HG03095 (cell line): ENCODE results near the gene ZFHX3.

Experiments
- ATAC-seq: cut with Tn5 transposase; IDR thresholded peaks from one replicate; pipeline ENCODE4 v1.9.1; 2021; ENCODE audit warnings: moderate library complexity; ENCODE audit not compliant: unreplicated experiment

Gene ZFHX3

GRCh38 chr16:73041676-73042075 lies 6.3 kb downstream of the ZFHX3 start:
- ATAC-seq: no peak

- ATAC-seq: no peak
These were observed 7.1 kb downstream of the ZFHX3 start for GRCh38 chr16:73040735-73041402.

GRCh38 chr16:73040136-73040535 lies 7.8 kb downstream of the ZFHX3 start:
- no peak for ATAC-seq

GRCh38 chr16:73037845-73038570 lies 9.9 kb downstream of the ZFHX3 start:
- ATAC-seq: no peak

- ATAC-seq: peak; percentile 27
These were observed 10.6 kb downstream of the ZFHX3 start for GRCh38 chr16:73037331-73037745.

- ATAC-seq: peak; percentile 61
These were observed 11.7 kb downstream of the ZFHX3 start for GRCh38 chr16:73036074-73036826.

- ATAC-seq: peak; percentile 46
These were observed 13.6 kb downstream of the ZFHX3 start for GRCh38 chr16:73034374-73034773.

GRCh38 chr16:73033271-73033998 lies 14.5 kb downstream of the ZFHX3 start:
- ATAC-seq: no peak

- ATAC-seq: peak; percentile 30
These were observed 15.2 kb downstream of the ZFHX3 start for GRCh38 chr16:73032541-73033270.

GRCh38 chr16:73031984-73032383 lies 15.9 kb downstream of the ZFHX3 start:
- no peak for ATAC-seq

GRCh38 chr16:73031155-73031866 lies 16.6 kb downstream of the ZFHX3 start:
- ATAC-seq: no peak

GRCh38 chr16:73028721-73029361 lies 19.1 kb downstream of the ZFHX3 start:
- no peak for ATAC-seq

GRCh38 chr16:73028263-73028662 lies 19.7 kb downstream of the ZFHX3 start:
- ATAC-seq: no peak

GRCh38 chr16:73027685-73028111 lies 20.2 kb downstream of the ZFHX3 start:
- ATAC-seq: no peak

- no peak for ATAC-seq
These were observed 20.9 kb downstream of the ZFHX3 start for GRCh38 chr16:73026754-73027684.

GRCh38 chr16:73025856-73026210 lies 22.1 kb downstream of the ZFHX3 start:
- no peak for ATAC-seq

- no peak for ATAC-seq
These were observed 22.6 kb downstream of the ZFHX3 start for GRCh38 chr16:73025151-73025855.
